ENCODE measurements around the gene INPP5A.

Gene INPP5A

GRCh38 chr10:132753596-132753995 is 216.0 kb downstream of the INPP5A start:
- no peak for TF ChIP-seq POU6F1 (CRISPR knock-in tag; IDR thresholded peaks at IDR 0.05; ENCODE audit: borderline replicate concordance, low read depth)
- TF ChIP-seq ZFP30 (CRISPR knock-in tag; IDR thresholded peaks at IDR 0.05) = no peak
- no peak for TF ChIP-seq ZNF70 (CRISPR knock-in tag; IDR thresholded peaks at IDR 0.05)
- TF ChIP-seq, protein P1, sequence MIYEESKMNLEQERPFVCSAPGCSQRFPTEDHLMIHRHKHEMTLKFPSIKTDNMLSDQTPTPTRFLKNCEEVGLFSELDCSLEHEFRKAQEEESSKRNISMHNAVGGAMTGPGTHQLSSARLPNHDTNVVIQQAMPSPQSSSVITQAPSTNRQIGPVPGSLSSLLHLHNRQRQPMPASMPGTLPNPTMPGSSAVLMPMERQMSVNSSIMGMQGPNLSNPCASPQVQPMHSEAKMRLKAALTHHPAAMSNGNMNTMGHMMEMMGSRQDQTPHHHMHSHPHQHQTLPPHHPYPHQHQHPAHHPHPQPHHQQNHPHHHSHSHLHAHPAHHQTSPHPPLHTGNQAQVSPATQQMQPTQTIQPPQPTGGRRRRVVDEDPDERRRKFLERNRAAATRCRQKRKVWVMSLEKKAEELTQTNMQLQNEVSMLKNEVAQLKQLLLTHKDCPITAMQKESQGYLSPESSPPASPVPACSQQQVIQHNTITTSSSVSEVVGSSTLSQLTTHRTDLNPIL (CRISPR knock-in tag; IDR thresholded peaks at IDR 0.05; ENCODE audit: low read depth) = no peak
- TF ChIP-seq ISL1 (CRISPR knock-in tag; IDR thresholded peaks at IDR 0.05) = no peak
- TF ChIP-seq ARNTL (CRISPR knock-in tag; IDR thresholded peaks at IDR 0.05; ENCODE audit: borderline replicate concordance, low read depth) = no peak
- no peak for TF ChIP-seq CSDC2 (CRISPR knock-in tag; IDR thresholded peaks at IDR 0.05)
- no peak for TF ChIP-seq TCF4 (CRISPR knock-in tag; IDR thresholded peaks at IDR 0.05; ENCODE audit: borderline replicate concordance)
- no peak for TF ChIP-seq ZFP3 (CRISPR knock-in tag; IDR thresholded peaks at IDR 0.05)
- ATAC-seq = no peak

- TF ChIP-seq ZFP3 (CRISPR knock-in tag; IDR thresholded peaks at IDR 0.05) (no peak), ZNF8 (CRISPR knock-in tag; IDR thresholded peaks at IDR 0.05) (no peak), ZNF565 (CRISPR knock-in tag; conservative IDR thresholded peaks at IDR 0.05; ENCODE audit: low read depth) (no peak), ESRRG (CRISPR knock-in tag; IDR thresholded peaks at IDR 0.05) (no peak), POU6F1 (CRISPR knock-in tag; IDR thresholded peaks at IDR 0.05; ENCODE audit: borderline replicate concordance, low read depth) (no peak), PATZ1 (CRISPR knock-in tag; IDR thresholded peaks at IDR 0.05; ENCODE audit: borderline replicate concordance) (no peak), GLIS3 (CRISPR knock-in tag; IDR thresholded peaks at IDR 0.05) (no peak), CSRNP3 (CRISPR knock-in tag; IDR thresholded peaks at IDR 0.05) (no peak), ARNTL (CRISPR knock-in tag; IDR thresholded peaks at IDR 0.05; ENCODE audit: borderline replicate concordance, low read depth) (no peak)
- ATAC-seq = no peak
Measured at GRCh38 chr10:132754071-132754470, 216.5 kb downstream of the INPP5A start.

GRCh38 chr10:132755166-132755711 is 217.7 kb downstream of the INPP5A start:
- TF ChIP-seq ZFP30 (CRISPR knock-in tag; IDR thresholded peaks at IDR 0.05) (no peak), ESRRG (CRISPR knock-in tag; IDR thresholded peaks at IDR 0.05) (no peak), ZNF8 (CRISPR knock-in tag; IDR thresholded peaks at IDR 0.05) (no peak), ZC3H10 (CRISPR knock-in tag; IDR thresholded peaks at IDR 0.05) (no peak), ISL1 (CRISPR knock-in tag; IDR thresholded peaks at IDR 0.05) (no peak), GLIS3 (CRISPR knock-in tag; IDR thresholded peaks at IDR 0.05) (no peak), TCF4 (CRISPR knock-in tag; IDR thresholded peaks at IDR 0.05; ENCODE audit: borderline replicate concordance) (no peak), PPARA (CRISPR knock-in tag; IDR thresholded peaks at IDR 0.05; ENCODE audit: borderline replicate concordance) (no peak), PATZ1 (CRISPR knock-in tag; IDR thresholded peaks at IDR 0.05; ENCODE audit: borderline replicate concordance) (no peak), ZNF70 (CRISPR knock-in tag; IDR thresholded peaks at IDR 0.05) (no peak)
- TF ChIP-seq, protein P1 (CRISPR knock-in tag; IDR thresholded peaks at IDR 0.05; ENCODE audit: low read depth) = no peak
- TF ChIP-seq, protein P2, sequence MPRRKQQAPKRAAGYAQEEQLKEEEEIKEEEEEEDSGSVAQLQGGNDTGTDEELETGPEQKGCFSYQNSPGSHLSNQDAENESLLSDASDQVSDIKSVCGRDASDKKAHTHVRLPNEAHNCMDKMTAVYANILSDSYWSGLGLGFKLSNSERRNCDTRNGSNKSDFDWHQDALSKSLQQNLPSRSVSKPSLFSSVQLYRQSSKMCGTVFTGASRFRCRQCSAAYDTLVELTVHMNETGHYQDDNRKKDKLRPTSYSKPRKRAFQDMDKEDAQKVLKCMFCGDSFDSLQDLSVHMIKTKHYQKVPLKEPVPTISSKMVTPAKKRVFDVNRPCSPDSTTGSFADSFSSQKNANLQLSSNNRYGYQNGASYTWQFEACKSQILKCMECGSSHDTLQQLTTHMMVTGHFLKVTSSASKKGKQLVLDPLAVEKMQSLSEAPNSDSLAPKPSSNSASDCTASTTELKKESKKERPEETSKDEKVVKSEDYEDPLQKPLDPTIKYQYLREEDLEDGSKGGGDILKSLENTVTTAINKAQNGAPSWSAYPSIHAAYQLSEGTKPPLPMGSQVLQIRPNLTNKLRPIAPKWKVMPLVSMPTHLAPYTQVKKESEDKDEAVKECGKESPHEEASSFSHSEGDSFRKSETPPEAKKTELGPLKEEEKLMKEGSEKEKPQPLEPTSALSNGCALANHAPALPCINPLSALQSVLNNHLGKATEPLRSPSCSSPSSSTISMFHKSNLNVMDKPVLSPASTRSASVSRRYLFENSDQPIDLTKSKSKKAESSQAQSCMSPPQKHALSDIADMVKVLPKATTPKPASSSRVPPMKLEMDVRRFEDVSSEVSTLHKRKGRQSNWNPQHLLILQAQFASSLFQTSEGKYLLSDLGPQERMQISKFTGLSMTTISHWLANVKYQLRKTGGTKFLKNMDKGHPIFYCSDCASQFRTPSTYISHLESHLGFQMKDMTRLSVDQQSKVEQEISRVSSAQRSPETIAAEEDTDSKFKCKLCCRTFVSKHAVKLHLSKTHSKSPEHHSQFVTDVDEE (CRISPR knock-in tag; IDR thresholded peaks at IDR 0.05) = no peak
- ATAC-seq = no peak

All from SK-N-SH treated with all-trans-retinoic acid at 6 μM for 48 hours (cell line).